Stomach (tissue), 9 donors: ENCODE results near the gene OBP2A. TPM values are rescaled to one million over a fixed set of nuclear protein-coding genes. Genes with fewer than 3 reads are reported as not detected.

Experiments used
- DNase-seq, 2 donors: peaks; one replicate each; pipeline versions ENCODE4 v3.0.0 to v3.0.0-alpha.2; 2013 to 2019
- H3K27ac ChIP-seq, 5 donors: fragments of 200-600 bp in 4 of 5; sonication (generic) in 4 of 5; one replicate each; pipeline ENCODE4 v1.5.1; 2013 to 2019; ENCODE audit warnings: mild to moderate bottlenecking in 1 of 5, moderate library complexity in 1 of 5
- H3K27me3 ChIP-seq, 3 donors: fragments of 200-600 bp; sonication (generic); one replicate each; pipeline ENCODE4 v1.5.1; 2017 to 2019; ENCODE audit warnings: mixed run types in 1 of 3
- H3K36me3 ChIP-seq, 4 donors: fragments of 200-600 bp; sonication (generic); 1 replicate in 3 of 4; 2 replicates in 1 of 4; pipeline ENCODE4 v1.5.1; 2016 to 2019
- H3K4me1 ChIP-seq, 4 donors: fragments of 200-600 bp; sonication (generic); one replicate each; pipeline ENCODE4 v1.5.1; 2016 to 2019
- H3K4me3 ChIP-seq, 4 donors: fragments of 200-600 bp; sonication (generic) in 3 of 4; one replicate each; pipeline ENCODE4 v1.5.1; 2016 to 2019; ENCODE audit warnings: mild to moderate bottlenecking in 1 of 4
- H3K9me3 ChIP-seq, 4 donors: fragments of 200-600 bp; sonication (generic); one replicate each; pipeline ENCODE4 v1.5.1; 2016 to 2019
- CTCF ChIP-seq, 7 experiments: fragments of 450-650 bp in 4 of 7; fragments of 200-600 bp in 3 of 7; sonication (generic) in 3 of 7; IDR thresholded peaks; one replicate each; pipeline ENCODE4 v1.5.1; 2016 to 2019; ENCODE audit warnings: antibody characterized with exemption in 7 of 7, control low read depth in 2 of 7, mild to moderate bottlenecking in 1 of 7
- EP300 ChIP-seq: sonication (generic); formaldehyde crosslinking; IDR thresholded peaks from one replicate; pipeline ENCODE4 v1.6.1; 2017; ENCODE audit warnings: antibody characterized with exemption
- POLR2A ChIP-seq, 4 donors: fragments of 450-650 bp; IDR thresholded peaks; one replicate each; pipeline ENCODE4 v1.6.1; 2016; ENCODE audit warnings: antibody characterized with exemption in 4 of 4, control low read depth in 2 of 4, mild to moderate bottlenecking in 1 of 4, moderate library complexity in 1 of 4
- POLR2AphosphoS5 ChIP-seq, 3 donors: sonication (generic); formaldehyde crosslinking; IDR thresholded peaks; one replicate each; pipeline ENCODE4 v1.6.1; 2016; ENCODE audit warnings: antibody characterized with exemption in 3 of 3
- WGBS, 5 donors: extraction: QIAGEN DNeasy Blood & Tissue Kit in 3 of 5; methylation state at CpG; one replicate each; pipeline versions ENCODE4 v1.1.5 to v1.1.7; 2013 to 2018; 5-methylcytosine and 5-hydroxymethylcytosine counted together
- intact Hi-C: fragments of 100-400 bp; cut with DNase I; formaldehyde crosslinking; loops from one replicate; pipeline ENCODE4 v1.15.1; 2023; ENCODE audit warnings: low total_unique reads
- polyA plus RNA-seq, 3 donors: library from polyadenylated mRNA; stranded (reverse); fragments of 200-250 nt; gene quantifications; one replicate each; pipeline ENCODE4 v1.2.3, GENCODE V29; 2013
- total RNA-seq, 5 donors: library from RNA; depleted of rRNA; stranded (reverse); fragments of >200 nt; gene quantifications; one replicate each; pipeline versions ENCODE4 v1.1.0 to v1.2.3, GENCODE V29; 2014 to 2016
- donor health status: healthy with polysubstance abuse.
- donor health status: Bipolar disorder and iron deficiency.
- donor health status: healthy.

Gene OBP2A
- total and polyA plus RNA-seq, 8 donors, result not detected

GRCh38 chr9:135589596-135590485, 43.9 kb downstream of the OBP2A start:
- TF ChIP-seq POLR2A (IDR thresholded peaks at IDR 0.05) (no peak), POLR2AphosphoS5 (IDR thresholded peaks at IDR 0.05) (no peak)
- no peak overlapping the region for H3K4me3 ChIP-seq
- DNase-seq, result peak in 1 of 2 donors; percentile 19
- H3K27ac ChIP-seq, result no peak overlapping the region
- peaks cover 0 to 4% (median 0%) of the 10 kb centered on the region in 4 donors for H3K9me3 ChIP-seq
- WGBS, 5 donors, result 68 to 76% (median 75%) methylated on average over 13 to 15 of the region's 15 CpGs
- intact Hi-C loops, result no loop called here
- H3K4me1 ChIP-seq, result no peaks in the 10 kb centered on the region
- no peaks in the 10 kb centered on the region for H3K36me3 ChIP-seq
- H3K27me3 ChIP-seq, result peaks cover 0 to 62% (median 6%) of the 10 kb centered on the region in 3 donors

GRCh38 chr9:135590486-135591079, 44.7 kb downstream of the OBP2A start:
- TF ChIP-seq EP300 (no peak), POLR2A (IDR thresholded peaks at IDR 0.05) (no peak), CTCF (IDR thresholded peaks at IDR 0.05) (no peak), POLR2AphosphoS5 (IDR thresholded peaks at IDR 0.05) (no peak)
- intact Hi-C loops, result no loop called here
- no peak overlapping the region for H3K27ac ChIP-seq
- H3K4me1 ChIP-seq, result no peaks in the 10 kb centered on the region
- H3K27me3 ChIP-seq, result peaks cover 0 to 57% (median 6%) of the 10 kb centered on the region in 3 donors
- H3K9me3 ChIP-seq, result peaks cover 0 to 5% (median 0%) of the 10 kb centered on the region in 4 donors
- H3K36me3 ChIP-seq, result no peaks in the 10 kb centered on the region
- peak in 1 of 2 donors; percentile 14 for DNase-seq
- WGBS, 5 donors, result 74 to 79% (median 75%) methylated on average over 24 to 25 of the region's 25 CpGs
- H3K4me3 ChIP-seq, result no peak overlapping the region

- Histone ChIP-seq H3K9me3 (peaks cover 0 to 5% (median 2%) of the 10 kb centered on the region in 4 donors), H3K4me3 (no peak overlapping the region), H3K27ac (no peak overlapping the region), H3K4me1 (no peaks in the 10 kb centered on the region), H3K27me3 (peaks cover 0 to 52% (median 11%) of the 10 kb centered on the region in 3 donors), H3K36me3 (no peaks in the 10 kb centered on the region)
- DNase-seq, result no peak
- WGBS, 5 donors, result 67 to 84% (median 72%) methylated on average over 11 to 22 of the region's 22 CpGs
- TF ChIP-seq CTCF (IDR thresholded peaks at IDR 0.05), result no peak
- no peak for TF ChIP-seq POLR2A (IDR thresholded peaks at IDR 0.05)
- no peak for TF ChIP-seq POLR2AphosphoS5 (IDR thresholded peaks at IDR 0.05)
- TF ChIP-seq EP300, result no peak
- intact Hi-C loops, result no loop called here
These were observed 45.8 kb downstream of the OBP2A start for GRCh38 chr9:135591506-135592330.

- no peak for TF ChIP-seq POLR2A (IDR thresholded peaks at IDR 0.05)
- TF ChIP-seq EP300, result no peak
- TF ChIP-seq CTCF (IDR thresholded peaks at IDR 0.05), result no peak
- TF ChIP-seq POLR2AphosphoS5 (IDR thresholded peaks at IDR 0.05), result no peak
- peak; percentile 19 to 20 for DNase-seq
- Histone ChIP-seq H3K9me3 (peaks cover 0 to 5% (median 2%) of the 10 kb centered on the region in 4 donors), H3K4me3 (no peak overlapping the region), H3K27ac (no peak overlapping the region), H3K4me1 (no peaks in the 10 kb centered on the region), H3K27me3 (peaks cover 0 to 55% (median 11%) of the 10 kb centered on the region in 3 donors), H3K36me3 (no peaks in the 10 kb centered on the region)
- intact Hi-C loops, result no loop called here
- WGBS, 5 donors, result 64 to 80% (median 66%) methylated on average over 1 to 5 of the region's 5 CpGs
These were observed 46.3 kb downstream of the OBP2A start for GRCh38 chr9:135592331-135592590.
